NAMALWA (cell line): ENCODE results near the gene CYP24A1.

Source experiments
- DNase-seq: peaks from one replicate; pipeline ENCODE4 v3.0.0-alpha.2; 2015; ENCODE audit warnings: low spot score

The CYP24A1 gene

GRCh38 chr20:54173653-54174456, at the start of gene CYP24A1:
Gene CYP24A1, minus strand, starts transcription at chr20:54173986. Its CDS starts 407 bp downstream, at chr20:54173579.
- no peak for DNase-seq

- no peak for DNase-seq
Measured at GRCh38 chr20:54223285-54223684, 49.5 kb upstream of the CYP24A1 start.

GRCh38 chr20:54221996-54222890, 48.5 kb upstream of the CYP24A1 start:
- no peak for DNase-seq

DNA sequence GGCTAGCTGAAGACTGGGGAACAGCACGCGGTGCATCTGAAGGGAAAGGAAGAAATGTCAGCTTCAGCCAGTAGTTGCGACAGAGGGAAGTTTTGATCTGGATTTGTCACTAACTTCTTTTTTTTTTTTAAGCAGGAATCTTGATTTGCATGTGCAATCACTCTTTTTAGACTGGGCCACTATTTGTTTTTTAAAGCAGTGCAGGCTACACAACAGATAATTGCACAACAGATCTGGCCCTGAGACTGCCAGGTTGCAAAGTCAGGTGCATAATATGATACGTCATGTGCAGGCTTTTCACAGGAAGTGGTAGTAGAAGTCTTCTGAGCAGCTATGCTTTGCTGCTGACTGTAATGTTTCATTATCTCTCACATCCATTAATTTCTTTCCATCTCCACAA, 47.6 kb upstream of the CYP24A1 start:
- peak; percentile 16 for DNase-seq

GRCh38 chr20:54220722-54221121, 46.9 kb upstream of the CYP24A1 start:
- DNase-seq: no peak

- DNase-seq: peak; percentile 23
Measured at GRCh38 chr20:54219751-54220426, 46.1 kb upstream of the CYP24A1 start.

GRCh38 chr20:54218470-54218869, 44.7 kb upstream of the CYP24A1 start:
- DNase-seq: no peak

- DNase-seq: no peak
Measured at GRCh38 chr20:54217762-54218161, 44.0 kb upstream of the CYP24A1 start.

DNA sequence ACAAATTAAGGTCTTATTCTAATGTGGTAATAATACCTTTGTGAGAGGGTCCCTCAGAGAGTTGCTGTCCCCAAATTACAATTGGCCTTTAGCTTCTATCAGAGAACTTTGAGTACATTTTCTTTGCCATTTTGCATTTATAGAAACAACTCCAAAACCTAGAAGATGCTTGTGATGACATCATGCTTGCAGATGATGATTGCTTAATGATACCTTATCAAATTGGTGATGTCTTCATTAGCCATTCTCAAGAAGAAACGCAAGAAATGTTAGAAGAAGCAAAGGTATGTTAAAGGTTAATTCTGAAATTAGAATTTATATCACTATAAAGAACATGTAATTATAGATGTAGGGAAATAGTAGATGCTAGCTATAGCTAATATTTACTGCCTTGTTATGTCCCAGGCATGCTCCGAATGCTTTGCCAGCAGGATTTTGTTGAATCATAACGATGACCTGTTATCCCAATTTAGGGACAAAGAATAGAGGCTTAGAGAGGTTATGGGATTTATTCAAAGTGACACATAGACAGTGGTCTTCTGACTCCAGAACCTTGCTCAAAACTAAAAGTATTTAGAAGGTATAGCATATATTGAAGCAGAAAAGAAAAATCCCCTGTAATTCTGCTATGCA, 41.5 kb upstream of the CYP24A1 start:
- DNase-seq: no peak

- DNase-seq: no peak
Measured at GRCh38 chr20:54214566-54214965, 40.8 kb upstream of the CYP24A1 start.

DNA sequence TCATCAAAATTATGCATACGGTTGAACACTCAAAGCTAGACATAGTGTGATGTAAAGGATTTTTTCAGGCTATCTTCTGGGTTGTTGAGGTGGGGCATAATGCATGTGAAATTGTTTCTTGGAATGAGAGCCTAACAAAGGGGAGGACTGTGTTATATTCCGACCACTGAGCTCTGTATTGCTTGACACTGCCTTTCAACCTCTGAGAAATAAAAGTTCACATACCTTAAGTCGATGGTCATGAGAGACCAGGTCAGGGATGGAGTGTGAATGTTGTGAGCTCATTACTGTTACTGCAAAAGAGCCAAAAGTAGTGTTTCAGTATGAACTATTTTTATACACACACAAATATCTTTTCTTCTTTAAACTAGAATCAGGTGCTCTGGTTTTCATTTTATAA, 39.1 kb upstream of the CYP24A1 start:
- no peak for DNase-seq

- no peak for DNase-seq
Measured at GRCh38 chr20:54212226-54212625, 38.4 kb upstream of the CYP24A1 start.

- no peak for DNase-seq
Measured at GRCh38 chr20:54209216-54209813, 35.5 kb upstream of the CYP24A1 start.

DNA sequence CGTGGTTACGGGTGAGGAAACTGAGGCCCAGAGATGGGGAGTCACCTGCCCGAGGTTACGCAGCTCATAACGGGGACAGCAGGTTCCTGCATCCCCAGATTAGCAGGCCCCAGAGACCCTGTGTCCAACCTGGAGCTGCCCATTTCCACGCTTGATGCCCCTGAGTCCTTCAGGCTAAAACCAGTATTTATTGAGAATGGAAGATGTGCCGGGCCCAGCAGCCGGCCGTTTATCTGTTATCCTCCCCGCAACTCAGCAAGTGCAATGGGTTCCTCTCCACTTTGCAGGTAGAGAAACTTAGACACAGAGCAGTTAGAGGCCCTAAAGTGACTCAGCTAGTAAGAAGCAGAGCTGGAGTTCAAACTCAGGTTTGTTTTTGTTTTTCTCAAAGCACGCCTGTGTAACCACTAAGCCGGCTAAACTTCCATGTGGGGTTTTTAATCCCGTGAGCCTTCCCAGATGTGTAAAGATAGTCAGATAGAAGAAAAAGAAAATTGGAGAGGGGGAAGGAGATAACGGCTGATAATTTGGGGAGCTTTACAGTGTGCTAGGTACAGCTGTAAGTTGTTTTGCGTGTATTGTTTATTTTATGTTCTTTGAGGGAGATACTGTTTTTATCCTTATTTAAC, 34.9 kb upstream of the CYP24A1 start:
- peak; percentile 36 for DNase-seq

- peak; percentile 85 for DNase-seq
Measured at GRCh38 chr20:54207743-54208547, 34.2 kb upstream of the CYP24A1 start, which contains the start of gene PFDN4. Gene PFDN4, plus strand, starts transcription at chr20:54208087. Its CDS starts 14 bp downstream, at chr20:54208101.

DNA sequence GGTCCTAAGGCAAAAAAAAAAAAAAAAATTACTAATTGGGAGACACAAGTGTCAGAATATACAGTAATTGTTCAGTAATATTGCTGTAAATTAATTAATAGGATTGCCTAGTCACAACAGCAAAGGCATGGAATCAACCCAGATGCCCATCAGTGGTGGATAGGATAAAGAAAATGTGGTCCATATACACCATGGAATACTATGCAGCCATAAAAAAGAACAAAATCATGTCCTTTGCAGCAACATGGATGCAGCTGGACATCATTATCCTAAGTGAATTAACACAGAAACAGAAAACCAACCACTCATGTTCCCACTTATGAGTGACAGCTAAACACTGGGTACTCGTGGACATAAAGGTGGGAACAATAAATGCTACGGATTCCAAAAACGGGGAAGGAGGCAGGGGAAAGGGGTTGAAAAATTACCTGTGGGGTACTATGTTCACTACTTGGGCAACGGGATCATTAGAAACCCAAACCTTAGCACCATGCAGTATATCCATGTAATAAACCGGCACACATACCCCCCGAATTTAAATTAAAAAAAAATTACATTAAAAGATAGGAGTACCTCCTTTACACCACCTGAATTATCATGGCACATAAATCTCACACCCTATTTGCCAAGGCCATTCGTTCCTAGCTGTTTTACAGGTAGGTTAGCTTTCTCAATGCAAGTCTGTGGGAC, 33.4 kb upstream of the CYP24A1 start:
- no peak for DNase-seq

- no peak for DNase-seq
Measured at GRCh38 chr20:54205450-54205849, 31.7 kb upstream of the CYP24A1 start.

DNA sequence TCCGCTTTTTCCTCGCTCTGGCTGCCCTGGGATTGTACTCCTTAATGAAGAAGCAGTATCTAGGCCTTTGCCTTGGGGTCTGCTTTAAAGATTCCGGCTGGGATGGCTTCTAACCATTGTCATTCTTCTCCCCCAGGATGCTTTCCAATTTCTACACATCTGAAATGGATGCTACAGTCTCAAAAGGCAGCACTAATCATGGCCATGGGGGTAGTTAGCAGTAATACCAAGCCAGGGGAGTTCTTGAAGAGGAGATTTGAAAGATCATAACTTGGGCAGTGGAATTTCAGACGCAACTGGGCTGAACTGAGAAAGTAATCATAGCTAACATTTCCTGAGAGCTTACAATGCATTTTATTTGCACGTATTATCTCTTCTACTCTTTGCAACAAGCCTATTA, 30.7 kb upstream of the CYP24A1 start:
- no peak for DNase-seq

DNA sequence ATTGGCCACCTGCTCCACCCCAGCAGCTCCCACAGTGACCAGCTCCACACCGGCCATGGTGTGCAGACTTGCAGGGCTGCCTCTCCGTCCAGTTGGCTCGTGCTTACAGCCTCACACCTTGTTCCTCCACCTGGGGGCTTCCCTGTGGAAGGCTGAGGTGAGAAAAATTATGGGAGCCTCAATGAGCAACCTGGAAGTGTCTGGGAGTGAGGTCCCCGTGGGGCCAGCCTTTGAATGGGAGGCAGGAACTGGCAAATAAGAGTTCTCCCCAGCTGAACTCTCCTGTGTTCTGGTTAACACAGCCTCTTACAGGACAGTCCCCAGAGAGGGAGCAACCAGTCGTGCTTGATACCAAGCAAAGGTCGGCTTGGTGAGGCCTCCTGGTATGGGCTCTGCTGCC, 30.3 kb upstream of the CYP24A1 start:
- no peak for DNase-seq

DNA sequence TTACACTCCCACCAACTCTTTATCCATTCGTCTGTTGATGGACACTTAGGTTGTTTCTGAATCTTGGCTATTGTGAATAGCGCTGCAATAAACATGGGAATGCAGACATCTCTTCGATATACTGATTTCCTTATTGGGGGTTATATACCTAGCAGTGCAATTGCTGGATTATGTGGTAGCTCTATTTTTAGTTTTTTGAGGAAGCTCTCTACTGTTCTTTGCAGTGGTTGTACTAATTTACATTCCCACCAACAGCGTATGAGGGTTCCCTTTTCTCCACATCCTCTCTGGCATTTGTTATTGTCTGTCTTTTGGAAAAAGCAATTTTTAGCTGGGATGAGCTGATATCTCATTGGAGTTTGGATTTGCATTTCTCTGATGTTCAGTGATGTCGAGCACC, 29.5 kb upstream of the CYP24A1 start:
- no peak for DNase-seq
